GM21619 (cell line): ENCODE data around the gene ANGPTL3.

Experiments used
- ATAC-seq: cut with Tn5 transposase; IDR thresholded peaks from one replicate; pipeline ENCODE4 v1.9.1; 2021; ENCODE audit not compliant: unreplicated experiment

ANGPTL3 gene

DNA sequence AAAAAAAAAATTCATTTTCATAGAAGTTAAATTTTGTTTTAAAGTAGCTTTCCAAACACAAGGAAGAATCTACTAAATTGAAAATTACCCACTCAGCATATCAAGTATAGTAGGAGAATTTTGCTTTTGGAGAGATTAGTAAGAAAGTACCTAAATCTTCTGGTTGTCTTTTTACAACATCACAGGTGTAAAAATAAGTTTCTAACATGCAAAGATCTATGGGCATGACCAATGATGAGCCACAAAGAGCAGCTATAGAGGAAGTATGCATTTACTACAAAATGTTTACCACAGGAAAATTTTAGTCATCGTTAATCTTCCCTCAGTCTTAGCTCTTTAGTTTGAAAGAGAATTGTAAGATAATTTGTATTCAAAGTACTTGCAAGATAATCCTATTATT is 28.1 kb downstream of the ANGPTL3 start:
- no peak for ATAC-seq

DNA sequence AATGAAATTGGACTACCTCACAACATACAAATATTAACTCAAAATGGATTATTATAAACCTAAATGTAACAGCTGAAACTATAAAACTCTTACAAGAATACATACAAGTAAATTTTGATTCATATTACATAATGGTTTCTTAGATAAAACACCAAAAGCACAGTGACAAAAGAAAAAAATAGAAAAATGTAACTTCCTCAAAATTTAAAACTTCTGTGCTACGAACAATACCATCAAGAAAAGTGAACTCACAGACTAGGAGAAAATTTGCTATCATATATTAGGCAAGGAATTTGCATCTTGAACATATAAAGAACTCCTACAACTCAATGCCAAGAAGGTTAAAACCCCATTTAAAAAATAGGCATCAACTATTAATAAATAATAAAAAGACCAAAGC is 31.2 kb downstream of the ANGPTL3 start:
- no peak for ATAC-seq

DNA sequence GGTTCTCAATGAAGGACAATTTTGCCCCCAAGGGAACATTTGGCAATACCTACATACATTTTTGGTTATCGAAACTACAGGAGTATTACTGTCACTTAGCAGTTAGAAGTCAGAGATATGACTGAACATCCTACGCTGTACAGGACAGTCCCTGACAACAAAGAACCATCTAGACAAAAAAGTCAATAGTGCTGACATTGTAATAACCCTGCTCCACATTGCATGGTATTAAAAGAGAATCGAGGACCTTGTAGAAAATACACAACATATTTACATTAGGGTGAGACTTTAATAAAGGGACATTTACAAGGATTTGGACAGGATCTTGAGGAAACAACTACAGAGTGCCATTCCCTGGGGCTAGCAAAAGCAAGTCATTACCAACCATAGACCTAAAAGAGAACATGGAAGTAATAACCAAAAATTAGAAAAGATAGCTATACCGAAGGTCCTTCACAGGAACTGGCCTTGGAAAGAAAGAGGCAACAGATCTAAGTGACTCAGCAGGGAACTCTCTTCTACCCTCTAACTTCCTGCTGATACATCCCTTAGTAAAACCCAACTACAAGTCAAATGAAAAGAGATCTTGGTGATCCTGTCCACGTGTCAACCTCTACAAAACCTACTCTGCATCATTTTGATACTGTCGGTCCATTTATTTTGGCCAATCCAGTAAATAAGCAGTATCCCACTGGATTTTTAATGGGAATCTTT is 40.2 kb downstream of the ANGPTL3 start:
- no peak for ATAC-seq

DNA sequence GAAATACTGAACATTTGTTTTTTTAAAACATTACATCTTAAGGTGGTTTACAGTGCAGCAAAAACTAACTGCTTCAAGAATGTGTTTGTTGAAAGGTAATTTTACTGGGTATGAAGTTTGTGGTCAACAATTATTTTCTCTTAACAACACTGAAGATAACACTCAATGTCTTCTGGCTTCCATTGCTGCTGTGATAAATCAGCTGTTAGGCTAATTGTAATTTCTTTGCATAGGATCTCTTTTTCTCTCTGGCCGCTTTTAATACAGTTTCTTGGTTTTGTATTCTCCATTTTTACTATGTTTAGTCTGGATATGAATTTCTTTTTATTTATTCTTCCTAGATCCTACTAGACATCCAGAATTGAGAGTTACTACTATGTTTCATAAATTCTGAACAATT is 46.0 kb downstream of the ANGPTL3 start:
- ATAC-seq: no peak

DNA sequence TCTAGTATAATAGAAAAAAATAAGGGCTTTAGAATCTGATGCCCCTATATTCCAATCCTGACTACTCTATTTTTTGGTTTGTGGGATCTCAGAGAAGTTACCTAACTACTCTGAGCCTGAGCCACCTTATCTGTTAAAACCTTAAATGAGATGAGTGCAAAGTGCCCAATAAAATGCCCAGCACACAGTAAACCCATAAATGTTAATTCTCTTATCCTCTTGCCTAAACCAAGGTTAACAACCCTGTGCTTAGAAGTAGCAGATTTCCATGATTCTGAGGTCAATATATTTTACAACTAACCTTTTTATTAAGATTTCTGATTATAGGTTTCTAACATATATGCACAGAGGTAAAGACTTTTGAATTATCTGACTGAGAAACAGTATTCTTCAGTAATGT is 55.1 kb downstream of the ANGPTL3 start:
- ATAC-seq: no peak

DNA sequence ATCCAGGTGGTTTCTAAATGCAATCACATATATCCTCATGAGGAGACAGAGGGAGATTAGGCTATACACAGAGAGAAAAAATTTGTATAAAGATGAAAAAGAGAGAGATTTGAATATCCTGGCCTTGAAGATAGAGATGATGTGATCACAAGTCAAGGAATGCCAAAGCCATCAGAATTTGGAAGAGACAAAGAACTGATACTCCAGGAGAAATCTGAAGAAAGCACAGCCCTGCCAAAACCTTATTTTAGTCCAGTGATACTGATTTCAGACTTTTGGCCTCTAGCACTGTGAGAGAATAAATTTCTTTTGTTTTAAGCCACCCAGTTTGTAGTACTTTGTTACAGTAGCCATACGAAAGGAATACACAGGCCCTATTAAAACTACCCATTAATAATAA is 57.4 kb downstream of the ANGPTL3 start:
- no peak for ATAC-seq
